AG10803 (cell line): ENCODE results near the gene ZBED1.

ENCODE experiments used
- DNase-seq: peaks from one replicate; pipeline ENCODE4 v3.0.0; 2010; ENCODE audit warnings: low read depth
- H3K4me3 ChIP-seq: 2 replicates; pipeline ENCODE4 v1.5.1; 2011; ENCODE audit warnings: mild to moderate bottlenecking, low read length, control low read depth
- TF ChIP-seq, protein P1 (sequence below): conservative IDR thresholded peaks from 2 replicates; pipeline ENCODE4 v1.5.1; 2011; ENCODE audit warnings: mild to moderate bottlenecking, low read length, control low read depth, inconsistent platforms

ZBED1 gene

DNA sequence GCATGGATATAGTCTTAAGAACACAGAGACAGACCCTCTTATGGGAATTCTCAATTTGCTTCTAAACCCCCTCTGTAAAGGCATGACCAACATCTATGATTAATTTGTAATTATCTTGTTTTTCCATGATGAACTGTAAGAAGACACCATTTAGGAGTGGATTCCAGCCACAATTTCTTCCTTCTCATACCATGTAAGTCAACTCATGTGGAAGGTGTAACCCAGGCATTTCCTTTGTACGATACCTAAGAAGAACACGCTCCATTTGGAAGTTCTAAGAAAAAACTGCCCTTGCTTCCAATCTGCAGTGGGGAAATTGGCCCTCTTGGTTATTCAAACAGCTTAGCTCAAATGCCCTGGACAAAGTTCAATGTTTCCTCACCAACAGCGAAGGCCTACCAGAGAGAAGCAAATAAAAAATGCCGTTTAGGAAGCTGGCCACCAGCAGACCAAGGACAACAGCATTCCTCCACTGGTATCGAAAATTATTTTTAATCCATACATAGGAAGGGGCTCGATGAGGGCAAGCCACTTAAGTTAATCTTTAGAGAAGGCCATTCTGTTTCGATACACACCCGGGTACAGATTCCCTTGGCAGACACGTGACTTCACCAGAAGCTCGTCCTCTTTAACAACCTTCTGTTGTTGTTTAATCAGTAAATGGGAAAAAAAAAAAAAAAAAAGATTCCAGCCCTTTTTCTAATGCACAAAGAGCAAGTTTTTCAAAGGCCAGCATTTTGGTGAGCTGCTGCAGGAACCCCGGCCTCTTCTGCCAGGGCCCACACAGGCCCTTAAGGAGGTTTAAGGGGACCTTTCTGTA lies 2.6 kb downstream of the ZBED1 start:
- TF ChIP-seq, protein P1, sequence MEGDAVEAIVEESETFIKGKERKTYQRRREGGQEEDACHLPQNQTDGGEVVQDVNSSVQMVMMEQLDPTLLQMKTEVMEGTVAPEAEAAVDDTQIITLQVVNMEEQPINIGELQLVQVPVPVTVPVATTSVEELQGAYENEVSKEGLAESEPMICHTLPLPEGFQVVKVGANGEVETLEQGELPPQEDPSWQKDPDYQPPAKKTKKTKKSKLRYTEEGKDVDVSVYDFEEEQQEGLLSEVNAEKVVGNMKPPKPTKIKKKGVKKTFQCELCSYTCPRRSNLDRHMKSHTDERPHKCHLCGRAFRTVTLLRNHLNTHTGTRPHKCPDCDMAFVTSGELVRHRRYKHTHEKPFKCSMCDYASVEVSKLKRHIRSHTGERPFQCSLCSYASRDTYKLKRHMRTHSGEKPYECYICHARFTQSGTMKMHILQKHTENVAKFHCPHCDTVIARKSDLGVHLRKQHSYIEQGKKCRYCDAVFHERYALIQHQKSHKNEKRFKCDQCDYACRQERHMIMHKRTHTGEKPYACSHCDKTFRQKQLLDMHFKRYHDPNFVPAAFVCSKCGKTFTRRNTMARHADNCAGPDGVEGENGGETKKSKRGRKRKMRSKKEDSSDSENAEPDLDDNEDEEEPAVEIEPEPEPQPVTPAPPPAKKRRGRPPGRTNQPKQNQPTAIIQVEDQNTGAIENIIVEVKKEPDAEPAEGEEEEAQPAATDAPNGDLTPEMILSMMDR: no peak
- DNase-seq: peak; percentile 46
- H3K4me3 ChIP-seq: peak overlapping the region; percentile 78

DNA sequence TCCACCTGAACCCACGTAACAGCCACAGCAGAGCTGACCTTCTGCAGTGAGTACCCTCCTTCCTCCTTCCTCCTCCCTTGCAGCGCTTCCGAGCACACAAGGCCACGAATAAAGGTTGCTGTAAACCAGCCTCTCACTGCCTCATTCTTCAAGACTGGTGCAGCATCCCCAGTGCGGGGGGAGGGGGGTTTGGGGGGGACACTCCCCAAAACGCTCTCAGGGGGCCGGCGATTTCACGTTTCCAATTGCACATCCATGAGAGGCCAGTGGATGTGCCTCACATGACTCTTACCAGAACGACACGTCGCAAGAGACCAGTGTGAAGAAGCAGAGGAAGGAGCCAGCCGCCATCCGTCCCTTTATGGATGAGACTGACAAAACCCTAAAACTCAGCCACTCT lies 5.2 kb downstream of the ZBED1 start:
- TF ChIP-seq, protein P1: no peak
- no peak overlapping the region for H3K4me3 ChIP-seq
- DNase-seq: no peak

DNA sequence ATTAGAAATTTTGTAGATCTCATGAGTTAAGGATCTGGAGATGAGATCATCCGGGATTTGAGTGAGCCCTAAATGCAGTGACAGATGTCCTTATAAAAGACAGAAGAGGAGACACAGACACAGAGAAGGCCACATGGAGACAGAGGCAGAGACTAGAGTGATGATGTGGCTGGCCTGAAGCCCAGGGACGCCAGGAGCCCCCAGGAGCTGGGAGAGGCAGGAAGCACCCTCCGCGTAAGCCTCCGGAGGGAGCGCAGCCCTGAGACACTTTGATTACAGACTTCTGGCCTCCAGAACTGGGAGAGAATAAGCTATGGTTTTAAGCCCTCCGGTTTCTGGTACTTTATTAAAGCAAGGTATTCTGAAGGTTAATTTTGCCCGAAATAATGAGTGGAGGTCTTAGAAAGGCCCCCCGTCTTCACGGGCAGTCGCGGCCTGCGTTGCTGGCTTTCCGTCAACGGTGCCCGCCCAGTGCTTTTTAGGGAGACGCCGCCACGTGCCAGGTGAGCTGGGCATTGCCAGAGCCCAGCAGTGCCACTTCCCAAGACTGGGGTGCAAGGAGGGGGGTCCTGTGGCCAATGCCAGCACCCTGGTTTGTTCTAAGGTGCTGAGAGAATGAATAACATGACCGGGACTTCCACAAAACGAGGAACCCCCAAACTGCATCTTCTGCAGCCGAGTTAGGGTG lies 8.1 kb downstream of the ZBED1 start:
- no peak for DNase-seq
- no peak overlapping the region for H3K4me3 ChIP-seq
- TF ChIP-seq, protein P1: no peak

DNA sequence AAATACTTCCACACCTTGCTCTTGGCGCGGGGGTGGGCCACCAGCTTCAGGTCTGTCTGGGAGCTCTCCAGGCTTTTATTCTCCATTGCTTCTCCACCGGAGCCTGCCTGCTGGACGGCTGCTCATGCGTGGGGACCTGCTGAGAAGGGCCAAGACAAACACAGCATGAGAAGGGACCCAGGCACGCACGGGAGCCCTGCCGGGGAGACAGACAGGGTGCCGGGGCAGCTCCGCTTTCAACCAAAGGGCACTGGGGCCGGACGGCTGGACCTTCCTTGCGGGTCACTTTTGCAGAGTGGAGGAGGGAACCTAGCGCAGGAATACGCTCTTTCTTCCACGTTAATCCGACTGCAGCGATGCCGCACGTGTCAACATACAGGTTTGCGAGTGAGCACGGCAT lies 10.1 kb downstream of the ZBED1 start:
- TF ChIP-seq, protein P1: no peak
- H3K4me3 ChIP-seq: no peak overlapping the region
- no peak for DNase-seq

DNA sequence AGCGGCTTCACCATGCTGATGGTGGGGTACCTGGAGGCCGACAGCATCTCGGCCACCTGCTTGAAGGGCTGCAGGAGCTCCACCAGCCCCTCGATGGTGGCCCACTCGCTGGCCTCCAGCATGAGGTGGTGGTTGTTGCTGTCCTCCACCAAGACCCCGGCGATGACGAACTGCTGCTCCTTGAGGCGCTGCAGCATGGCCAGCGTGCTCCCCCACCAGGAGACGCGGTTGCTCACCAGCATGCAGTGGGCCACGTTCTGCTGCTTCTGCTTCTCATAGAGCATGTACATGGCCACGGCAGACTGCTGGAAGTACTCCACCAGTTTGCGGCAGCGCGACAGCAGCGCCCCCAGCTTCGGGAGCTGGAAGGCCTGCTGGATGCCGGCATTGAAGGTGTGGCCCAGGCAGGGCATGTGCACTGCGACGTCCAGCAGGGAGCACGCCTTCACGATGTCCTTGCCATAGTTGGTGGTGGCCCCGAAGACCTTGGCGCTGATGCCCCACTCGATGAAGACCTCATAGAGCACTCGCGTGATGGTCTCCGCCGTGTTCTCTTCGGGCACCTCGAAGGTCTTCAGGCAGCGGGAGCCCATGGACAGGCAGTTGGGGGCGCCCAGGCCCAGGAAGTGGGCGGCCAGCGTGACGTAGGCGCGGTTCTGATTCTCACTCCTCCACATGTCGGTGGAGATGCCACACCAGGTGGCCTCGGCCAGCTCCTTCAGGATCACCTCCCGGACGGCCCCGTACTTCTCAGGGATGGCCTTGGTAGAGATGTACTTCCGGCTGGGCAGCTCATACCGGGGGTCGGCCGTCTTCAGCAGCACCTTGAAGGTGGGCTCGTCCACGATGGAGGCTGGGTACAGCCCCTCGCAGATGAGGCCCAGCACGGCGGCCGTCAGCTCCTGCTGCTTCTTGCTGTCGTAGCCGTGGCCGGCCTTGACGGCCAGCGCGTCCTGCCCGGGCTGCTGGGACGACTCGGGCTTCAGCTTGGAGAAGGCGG lies 11.0 kb downstream of the ZBED1 start:
- TF ChIP-seq, protein P1: no peak
- H3K4me3 ChIP-seq: no peak overlapping the region
- no peak for DNase-seq

DNA sequence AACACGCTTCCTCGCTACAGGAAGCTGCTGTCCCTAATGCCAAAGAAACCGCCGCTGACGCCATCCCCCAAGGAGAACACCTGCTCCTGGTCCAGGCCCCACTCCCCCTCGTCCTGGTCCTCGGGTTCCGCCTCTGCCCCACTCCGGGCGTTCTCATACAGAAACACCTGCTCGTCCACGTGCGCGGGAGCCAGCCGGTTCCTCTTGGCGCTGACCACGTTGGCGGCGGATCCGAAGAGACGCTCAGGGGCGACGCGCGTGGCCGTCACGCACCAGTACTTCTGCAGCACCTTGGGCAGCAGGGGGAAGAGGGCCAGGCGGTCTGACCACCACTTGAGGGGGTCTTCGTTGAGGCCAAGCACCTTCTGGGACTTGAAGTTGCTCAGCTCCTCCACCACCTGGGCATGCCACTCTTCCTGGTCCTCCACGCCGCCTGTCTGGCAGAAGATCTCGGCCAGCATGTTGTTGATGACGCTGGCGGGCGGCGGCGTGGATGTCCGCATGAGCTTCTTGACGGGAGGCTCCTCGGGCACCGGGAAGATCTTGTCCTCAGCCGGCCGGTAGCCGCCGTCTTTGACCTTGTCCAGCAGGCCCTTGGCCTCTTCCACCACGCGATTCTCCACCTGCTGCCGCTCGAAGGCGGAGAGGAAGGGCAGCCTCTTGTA lies 12.0 kb downstream of the ZBED1 start:
- H3K4me3 ChIP-seq: no peak overlapping the region
- TF ChIP-seq, protein P1: no peak
- no peak for DNase-seq
